PFSK-1 (cell line): ENCODE measurements around the gene EFCAB6.

Source experiments
- FOXP2 ChIP-seq: optimal IDR thresholded peaks from 2 replicates; pipeline ENCODE3; 2011; ENCODE audit warnings: borderline replicate concordance, control low read depth, inconsistent platforms; ENCODE audit not compliant: insufficient read depth; ENCODE audit errors: extremely low read length, extremely low read depth
- POLR2AphosphoS5 ChIP-seq: IDR thresholded peaks from 2 replicates; pipeline ENCODE4 v1.6.1; 2012; ENCODE audit warnings: low read depth, mild to moderate bottlenecking, control low read depth, low read length, moderate library complexity
- SIN3A ChIP-seq: IDR thresholded peaks from 2 replicates; pipeline ENCODE4 v1.6.1; 2012; ENCODE audit warnings: mild to moderate bottlenecking, low read length, moderate library complexity, borderline replicate concordance; ENCODE audit not compliant: insufficient read depth
- TAF1 ChIP-seq: IDR thresholded peaks from 2 replicates; pipeline ENCODE4 v1.6.1; 2012; ENCODE audit warnings: low read length, control low read depth, borderline replicate concordance; ENCODE audit not compliant: insufficient read depth
- TF ChIP-seq, protein P1 (sequence below), 2 experiments: IDR thresholded peaks; 2 replicates each; pipeline versions ENCODE4 v1.6.1 to v1.8.0; 2011 to 2012; ENCODE audit warnings: low read depth in 2 of 2, low read length in 2 of 2, control low read depth in 1 of 2, inconsistent platforms in 1 of 2, mild to moderate bottlenecking in 1 of 2, moderate library complexity in 1 of 2; ENCODE audit not compliant: insufficient read depth in 1 of 2

Gene EFCAB6

DNA sequence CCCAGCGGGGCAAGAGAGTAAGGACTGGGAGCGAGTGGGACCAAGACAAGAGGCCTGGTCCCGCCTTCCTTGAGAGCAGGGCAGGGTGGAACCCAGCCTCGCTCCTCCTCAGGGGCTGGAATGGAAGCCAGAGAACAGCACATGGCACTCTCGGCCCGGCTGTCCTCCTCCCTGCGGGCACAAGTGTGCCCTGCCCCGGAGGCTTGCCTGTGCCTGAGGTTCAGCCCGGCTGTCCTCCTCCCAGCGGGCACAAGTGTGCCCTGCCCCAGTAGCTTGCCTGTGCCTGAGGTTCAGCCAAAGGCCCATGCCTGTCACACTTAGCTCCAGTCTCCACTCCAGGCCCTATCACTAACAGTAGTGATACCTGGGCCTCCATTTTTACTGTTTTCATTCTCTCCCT lies 26.1 kb upstream of the EFCAB6 start:
- TF ChIP-seq SIN3A (no peak), FOXP2 (no peak), TAF1 (no peak), POLR2AphosphoS5 (no peak)
- TF ChIP-seq, protein P1, sequence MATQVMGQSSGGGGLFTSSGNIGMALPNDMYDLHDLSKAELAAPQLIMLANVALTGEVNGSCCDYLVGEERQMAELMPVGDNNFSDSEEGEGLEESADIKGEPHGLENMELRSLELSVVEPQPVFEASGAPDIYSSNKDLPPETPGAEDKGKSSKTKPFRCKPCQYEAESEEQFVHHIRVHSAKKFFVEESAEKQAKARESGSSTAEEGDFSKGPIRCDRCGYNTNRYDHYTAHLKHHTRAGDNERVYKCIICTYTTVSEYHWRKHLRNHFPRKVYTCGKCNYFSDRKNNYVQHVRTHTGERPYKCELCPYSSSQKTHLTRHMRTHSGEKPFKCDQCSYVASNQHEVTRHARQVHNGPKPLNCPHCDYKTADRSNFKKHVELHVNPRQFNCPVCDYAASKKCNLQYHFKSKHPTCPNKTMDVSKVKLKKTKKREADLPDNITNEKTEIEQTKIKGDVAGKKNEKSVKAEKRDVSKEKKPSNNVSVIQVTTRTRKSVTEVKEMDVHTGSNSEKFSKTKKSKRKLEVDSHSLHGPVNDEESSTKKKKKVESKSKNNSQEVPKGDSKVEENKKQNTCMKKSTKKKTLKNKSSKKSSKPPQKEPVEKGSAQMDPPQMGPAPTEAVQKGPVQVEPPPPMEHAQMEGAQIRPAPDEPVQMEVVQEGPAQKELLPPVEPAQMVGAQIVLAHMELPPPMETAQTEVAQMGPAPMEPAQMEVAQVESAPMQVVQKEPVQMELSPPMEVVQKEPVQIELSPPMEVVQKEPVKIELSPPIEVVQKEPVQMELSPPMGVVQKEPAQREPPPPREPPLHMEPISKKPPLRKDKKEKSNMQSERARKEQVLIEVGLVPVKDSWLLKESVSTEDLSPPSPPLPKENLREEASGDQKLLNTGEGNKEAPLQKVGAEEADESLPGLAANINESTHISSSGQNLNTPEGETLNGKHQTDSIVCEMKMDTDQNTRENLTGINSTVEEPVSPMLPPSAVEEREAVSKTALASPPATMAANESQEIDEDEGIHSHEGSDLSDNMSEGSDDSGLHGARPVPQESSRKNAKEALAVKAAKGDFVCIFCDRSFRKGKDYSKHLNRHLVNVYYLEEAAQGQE (IDR thresholded peaks at IDR 0.05; ENCODE audit: insufficient read depth in 1 of 2, low read depth in 2 of 2, low read length in 2 of 2) = no peak

DNA sequence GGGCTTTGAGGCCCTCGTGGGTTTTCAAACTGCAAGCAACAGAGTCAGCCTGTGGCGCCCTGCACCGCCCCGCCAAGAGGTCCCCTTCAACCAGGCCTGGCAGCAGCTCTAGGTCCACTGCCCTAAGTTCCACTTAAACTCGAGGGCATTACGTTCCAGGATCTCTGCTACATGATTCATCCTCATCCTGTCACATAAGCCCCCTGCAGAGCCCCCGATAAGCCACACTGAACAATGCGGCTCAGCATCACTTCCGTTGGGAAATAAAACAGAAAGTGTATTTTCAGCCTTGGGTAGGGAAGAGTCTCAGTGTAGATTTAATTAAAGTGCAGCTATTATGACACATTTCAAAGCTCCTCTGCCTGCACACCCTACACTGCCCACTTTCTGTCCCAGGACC lies 25.6 kb upstream of the EFCAB6 start:
- no peak for TF ChIP-seq TAF1
- TF ChIP-seq POLR2AphosphoS5 = no peak
- TF ChIP-seq SIN3A = no peak
- TF ChIP-seq, protein P1 (IDR thresholded peaks at IDR 0.05; ENCODE audit: insufficient read depth in 1 of 2, low read depth in 2 of 2, low read length in 2 of 2) = no peak
- TF ChIP-seq FOXP2 = no peak

DNA sequence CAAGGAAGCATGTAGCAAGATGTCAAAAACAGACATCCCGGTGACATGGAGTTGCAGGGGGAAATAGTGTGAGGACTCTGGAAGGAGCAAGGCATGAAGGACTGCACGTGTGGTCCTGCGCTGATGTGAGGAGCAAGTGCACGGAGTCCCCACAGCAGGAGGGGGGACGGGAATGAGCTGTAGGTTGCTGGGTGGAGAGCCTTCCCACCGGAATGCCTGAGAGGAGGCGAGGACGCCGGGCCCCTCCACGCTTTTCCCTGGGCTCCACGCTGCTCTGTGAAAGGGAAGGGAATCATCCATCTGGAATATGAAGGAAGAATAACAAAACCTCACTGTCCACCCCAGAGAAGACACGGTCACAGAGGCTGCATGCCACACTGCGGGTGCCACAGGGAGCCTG lies 23.6 kb upstream of the EFCAB6 start:
- no peak for TF ChIP-seq FOXP2
- TF ChIP-seq, protein P1 (IDR thresholded peaks at IDR 0.05; ENCODE audit: insufficient read depth in 1 of 2, low read depth in 2 of 2, low read length in 2 of 2) = no peak
- no peak for TF ChIP-seq SIN3A
- TF ChIP-seq POLR2AphosphoS5 = no peak
- TF ChIP-seq TAF1 = no peak

DNA sequence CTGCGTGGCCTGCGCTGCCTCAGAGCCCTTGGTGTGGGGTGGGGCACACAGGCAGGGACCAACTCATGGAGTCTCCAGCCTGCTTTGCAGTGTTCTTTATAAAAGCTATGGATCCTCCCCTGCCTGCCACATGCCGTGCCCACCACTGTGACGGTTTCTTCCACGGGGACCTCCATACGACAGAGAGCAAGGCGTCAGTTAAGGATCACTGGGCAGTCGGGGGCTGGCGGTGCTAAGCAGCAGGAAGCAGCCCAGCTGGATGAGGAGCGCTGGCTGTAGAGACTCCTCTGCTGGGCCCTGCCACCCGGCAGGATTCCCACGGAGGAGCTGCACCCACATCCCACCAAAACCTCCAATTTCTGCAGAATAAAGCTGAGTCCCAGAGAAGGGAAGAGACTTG lies 23.1 kb upstream of the EFCAB6 start:
- TF ChIP-seq TAF1 (no peak), SIN3A (no peak), FOXP2 (no peak), POLR2AphosphoS5 (no peak)
- TF ChIP-seq, protein P1 (IDR thresholded peaks at IDR 0.05; ENCODE audit: insufficient read depth in 1 of 2, low read depth in 2 of 2, low read length in 2 of 2) = no peak
